ENCODE results near the gene ARIH2.

- TF ChIP-seq POLR2AphosphoS5 (IDR thresholded peaks at IDR 0.05) (no peak), RAD21 (conservative IDR thresholded peaks at IDR 0.05) (no peak), CTCF (IDR thresholded peaks at IDR 0.05; ENCODE audit: poor library complexity, severe bottlenecking) (no peak), TAF1 (IDR thresholded peaks at IDR 0.05; ENCODE audit: low read depth) (no peak), EZH2 (IDR thresholded peaks at IDR 0.05; ENCODE audit: borderline replicate concordance, insufficient read depth, low read length, poor library complexity, severe bottlenecking) (no peak), REST (IDR thresholded peaks at IDR 0.05; ENCODE audit: borderline replicate concordance) (no peak)
These were observed 13.4 kb downstream of the ARIH2 start for GRCh38 chr3:48931944-48932580.
